HepG2 (cell line): ENCODE results near the gene GPC6. TPM values are rescaled to one million over a fixed set of nuclear protein-coding genes. Genes with fewer than 3 reads are reported as not detected.
A peak's percentile ranks its signal among the peaks of the same experiment; 100 is the strongest.

ENCODE experiments used
- BCL6 ChIP-seq: IDR thresholded peaks from 2 replicates; pipeline ENCODE4 v1.6.1; 2016; ENCODE audit warnings: missing genetic modification reagents, missing compliant biosample characterization
- CAMTA2 ChIP-seq: sonication (generic); formaldehyde crosslinking; IDR thresholded peaks from 2 replicates; pipeline ENCODE4 v1.4.0; 2020; ENCODE audit warnings: mild to moderate bottlenecking, missing genetic modification reagents, borderline replicate concordance
- E2F2 ChIP-seq: sonication (generic); formaldehyde crosslinking; IDR thresholded peaks from 2 replicates; pipeline ENCODE4 v1.4.0; 2020; ENCODE audit warnings: missing genetic modification reagents, borderline replicate concordance
- FOXP1 ChIP-seq, 2 experiments: fragments of 450-650 bp in 1 of 2; IDR thresholded peaks; 2 replicates each; pipeline ENCODE4 v1.6.1; 2017 to 2018; ENCODE audit warnings: antibody characterized with exemption in 1 of 2
- MAFK ChIP-seq, 2 experiments: IDR thresholded peaks in 1 of 2; conservative IDR thresholded peaks in 1 of 2; 2 replicates each; pipeline ENCODE4 v1.6.1; 2011; ENCODE audit warnings: improper control_type of control experiment in 2 of 2, low read length in 2 of 2
- RFXAP ChIP-seq: sonication (generic); formaldehyde crosslinking; IDR thresholded peaks from 2 replicates; pipeline ENCODE4 v1.4.0; 2020; ENCODE audit warnings: missing genetic modification reagents, borderline replicate concordance
- TBX2 ChIP-seq: sonication (generic); formaldehyde crosslinking; IDR thresholded peaks from 2 replicates; pipeline ENCODE4 v1.5.0; 2020; ENCODE audit warnings: missing genetic modification reagents, mild to moderate bottlenecking, borderline replicate concordance
- TBX3 ChIP-seq: fragments of 450-650 bp; IDR thresholded peaks from 2 replicates; pipeline ENCODE4 v1.6.1; 2017; ENCODE audit warnings: antibody characterized with exemption, mild to moderate bottlenecking, inconsistent platforms, borderline replicate concordance
- TCF7 ChIP-seq: sonication (generic); IDR thresholded peaks from 2 replicates; pipeline ENCODE4 v1.6.1; 2016; ENCODE audit warnings: antibody characterized with exemption, low read depth
- ZNF235 ChIP-seq: sonication (generic); formaldehyde crosslinking; IDR thresholded peaks from 2 replicates; pipeline ENCODE4 v1.8.1; 2023; ENCODE audit warnings: mild to moderate bottlenecking, missing genetic modification reagents, borderline replicate concordance
- ZNF615 ChIP-seq: sonication (generic); formaldehyde crosslinking; IDR thresholded peaks from 2 replicates; pipeline ENCODE4 v1.5.0; 2020; ENCODE audit warnings: mild to moderate bottlenecking, missing genetic modification reagents, borderline replicate concordance
- ZNF724P ChIP-seq: sonication (generic); formaldehyde crosslinking; IDR thresholded peaks from 2 replicates; pipeline ENCODE4 v1.8.0; 2022; ENCODE audit warnings: missing genetic modification reagents, borderline replicate concordance
- ZNF749 ChIP-seq: sonication (generic); formaldehyde crosslinking; IDR thresholded peaks from 2 replicates; pipeline ENCODE4 v1.8.0; 2022; ENCODE audit warnings: mild to moderate bottlenecking, missing genetic modification reagents, moderate library complexity, borderline replicate concordance
- polyA plus RNA-seq, 8 experiments: library from polyadenylated mRNA; depleted of rRNA in 3 of 8; stranded (reverse) in 7 of 8; unstranded in 1 of 8; fragments of >200 nt; fragmentation: Illumina TruSeq in 4 of 8; extraction: Trizol in 4 of 8; gene quantifications; 2 replicates each; pipeline versions ENCODE4 v1.2.1 to v1.2.3, GENCODE V29; 2011 to 2016; ENCODE audit warnings: low read depth in 4 of 8, missing spikeins in 1 of 8, mixed read lengths in 1 of 8; ENCODE audit not compliant: insufficient read depth in 1 of 8
- total RNA-seq, 5 experiments: library from RNA; depleted of rRNA; stranded (reverse); fragments of >200 nt; fragmentation: Illumina TruSeq; extraction: Trizol; gene quantifications; 2 replicates each; pipeline ENCODE4 v1.2.3, GENCODE V29; 2016; ENCODE audit warnings: low read depth in 1 of 5
- TF ChIP-seq, protein P1 (sequence below): sonication (generic); formaldehyde crosslinking; IDR thresholded peaks from 2 replicates; pipeline ENCODE4 v1.5.0; 2020; ENCODE audit warnings: mild to moderate bottlenecking, missing genetic modification reagents, borderline replicate concordance
- TF ChIP-seq, protein P2 (sequence below): sonication (generic); formaldehyde crosslinking; IDR thresholded peaks from 2 replicates; pipeline ENCODE4 v1.8.0; 2022; ENCODE audit warnings: missing genetic modification reagents, low read depth, mild to moderate bottlenecking, borderline replicate concordance

Gene GPC6
- total and polyA plus RNA-seq, 2 of the 13 experiments (the other 11 are each of a cell fraction or from before 2014, with no cell fraction given): 24.5 to 33.9 TPM

GRCh38 chr13:93967286-93967685 is 740.7 kb downstream of the GPC6 start (continued):
- TF ChIP-seq, protein P1, sequence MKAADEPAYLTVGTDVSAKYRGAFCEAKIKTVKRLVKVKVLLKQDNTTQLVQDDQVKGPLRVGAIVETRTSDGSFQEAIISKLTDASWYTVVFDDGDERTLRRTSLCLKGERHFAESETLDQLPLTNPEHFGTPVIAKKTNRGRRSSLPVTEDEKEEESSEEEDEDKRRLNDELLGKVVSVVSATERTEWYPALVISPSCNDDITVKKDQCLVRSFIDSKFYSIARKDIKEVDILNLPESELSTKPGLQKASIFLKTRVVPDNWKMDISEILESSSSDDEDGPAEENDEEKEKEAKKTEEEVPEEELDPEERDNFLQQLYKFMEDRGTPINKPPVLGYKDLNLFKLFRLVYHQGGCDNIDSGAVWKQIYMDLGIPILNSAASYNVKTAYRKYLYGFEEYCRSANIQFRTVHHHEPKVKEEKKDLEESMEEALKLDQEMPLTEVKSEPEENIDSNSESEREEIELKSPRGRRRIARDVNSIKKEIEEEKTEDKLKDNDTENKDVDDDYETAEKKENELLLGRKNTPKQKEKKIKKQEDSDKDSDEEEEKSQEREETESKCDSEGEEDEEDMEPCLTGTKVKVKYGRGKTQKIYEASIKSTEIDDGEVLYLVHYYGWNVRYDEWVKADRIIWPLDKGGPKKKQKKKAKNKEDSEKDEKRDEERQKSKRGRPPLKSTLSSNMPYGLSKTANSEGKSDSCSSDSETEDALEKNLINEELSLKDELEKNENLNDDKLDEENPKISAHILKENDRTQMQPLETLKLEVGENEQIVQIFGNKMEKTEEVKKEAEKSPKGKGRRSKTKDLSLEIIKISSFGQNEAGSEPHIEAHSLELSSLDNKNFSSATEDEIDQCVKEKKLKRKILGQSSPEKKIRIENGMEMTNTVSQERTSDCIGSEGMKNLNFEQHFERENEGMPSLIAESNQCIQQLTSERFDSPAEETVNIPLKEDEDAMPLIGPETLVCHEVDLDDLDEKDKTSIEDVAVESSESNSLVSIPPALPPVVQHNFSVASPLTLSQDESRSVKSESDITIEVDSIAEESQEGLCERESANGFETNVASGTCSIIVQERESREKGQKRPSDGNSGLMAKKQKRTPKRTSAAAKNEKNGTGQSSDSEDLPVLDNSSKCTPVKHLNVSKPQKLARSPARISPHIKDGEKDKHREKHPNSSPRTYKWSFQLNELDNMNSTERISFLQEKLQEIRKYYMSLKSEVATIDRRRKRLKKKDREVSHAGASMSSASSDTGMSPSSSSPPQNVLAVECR (CRISPR knock-in tag): no peak
- TF ChIP-seq BCL6: peak; percentile 57; the same call in 1 of the 2 replicates
- TF ChIP-seq ZNF615 (CRISPR knock-in tag): no peak
- TF ChIP-seq ZNF724P (CRISPR knock-in tag): no peak
- TF ChIP-seq, protein P2, sequence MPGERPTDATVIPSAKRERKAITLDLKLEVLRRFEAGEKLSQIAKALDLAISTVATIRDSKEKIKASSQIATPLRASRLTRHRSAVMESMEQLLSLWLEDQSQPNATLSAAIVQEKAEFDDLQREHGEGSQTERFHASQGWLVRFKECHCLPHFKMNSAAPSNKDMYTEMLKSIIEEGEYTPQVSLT (CRISPR knock-in tag): no peak
- TF ChIP-seq ZNF235 (CRISPR knock-in tag): no peak
- no peak for TF ChIP-seq FOXP1 (IDR thresholded peaks at IDR 0.05)
- peak; percentile 74 for TF ChIP-seq FOXP1 (CRISPR knock-in tag; IDR thresholded peaks at IDR 0.05)
- TF ChIP-seq TBX3: no peak
- TF ChIP-seq MAFK (conservative IDR thresholded peaks at IDR 0.05 in 1 of 2, IDR thresholded peaks at IDR 0.05 in 1 of 2; ENCODE audit: low read length in 2 of 2): peak; percentile 74 to 76
- TF ChIP-seq E2F2 (CRISPR knock-in tag): no peak
- TF ChIP-seq RFXAP: no peak
- TF ChIP-seq CAMTA2: no peak
- no peak for TF ChIP-seq ZNF749 (CRISPR knock-in tag)
- no peak for TF ChIP-seq TCF7
- no peak for TF ChIP-seq TBX2 (CRISPR knock-in tag)
